GM19397 (cell line): ENCODE results near the gene CBFA2T3.
"Not testable (repeated sequence)": the region's sequence is repeated elsewhere in the genome, so short reads cannot be mapped to it uniquely, and the experiment has no call there.

Experiments used
- ATAC-seq: cut with Tn5 transposase; IDR thresholded peaks from one replicate; pipeline ENCODE4 v1.9.1; 2021; ENCODE audit warnings: mild to moderate bottlenecking, moderate library complexity; ENCODE audit not compliant: unreplicated experiment

The CBFA2T3 gene

DNA sequence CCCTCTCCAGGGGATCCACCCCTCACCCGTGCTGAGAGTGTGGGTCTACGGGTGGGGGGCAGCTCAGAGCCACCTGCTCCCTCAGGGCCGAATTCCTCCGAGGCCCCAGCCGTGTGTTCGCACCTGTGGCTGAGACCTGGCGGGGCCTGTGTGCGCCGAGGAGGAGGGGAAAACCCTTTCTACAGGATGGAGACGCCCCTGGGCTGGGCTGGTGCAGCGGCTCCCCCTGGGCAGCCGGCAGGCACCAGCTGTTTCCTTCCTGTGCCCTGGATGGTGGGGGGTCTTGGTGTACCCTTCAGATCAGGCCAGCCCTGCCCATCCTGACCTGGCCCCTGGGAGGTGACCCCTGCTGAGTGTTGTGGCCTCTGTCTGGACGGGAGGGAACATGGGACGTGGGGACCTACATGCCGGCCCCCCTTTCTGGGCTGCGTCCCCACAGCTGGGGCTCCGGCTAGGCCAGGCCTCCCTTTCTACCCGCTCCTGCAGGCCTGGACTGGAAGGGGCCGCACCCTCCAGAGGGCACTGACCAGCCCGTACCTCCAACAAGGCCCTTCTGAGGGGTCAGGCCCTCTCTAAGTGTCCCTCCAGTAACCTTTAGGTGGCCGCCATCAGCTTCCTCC is 82.2 kb downstream of the CBFA2T3 start:
- ATAC-seq: no peak

GRCh38 chr16:88894266-88894665 is 82.7 kb downstream of the CBFA2T3 start:
- not testable (repeated sequence) for ATAC-seq

DNA sequence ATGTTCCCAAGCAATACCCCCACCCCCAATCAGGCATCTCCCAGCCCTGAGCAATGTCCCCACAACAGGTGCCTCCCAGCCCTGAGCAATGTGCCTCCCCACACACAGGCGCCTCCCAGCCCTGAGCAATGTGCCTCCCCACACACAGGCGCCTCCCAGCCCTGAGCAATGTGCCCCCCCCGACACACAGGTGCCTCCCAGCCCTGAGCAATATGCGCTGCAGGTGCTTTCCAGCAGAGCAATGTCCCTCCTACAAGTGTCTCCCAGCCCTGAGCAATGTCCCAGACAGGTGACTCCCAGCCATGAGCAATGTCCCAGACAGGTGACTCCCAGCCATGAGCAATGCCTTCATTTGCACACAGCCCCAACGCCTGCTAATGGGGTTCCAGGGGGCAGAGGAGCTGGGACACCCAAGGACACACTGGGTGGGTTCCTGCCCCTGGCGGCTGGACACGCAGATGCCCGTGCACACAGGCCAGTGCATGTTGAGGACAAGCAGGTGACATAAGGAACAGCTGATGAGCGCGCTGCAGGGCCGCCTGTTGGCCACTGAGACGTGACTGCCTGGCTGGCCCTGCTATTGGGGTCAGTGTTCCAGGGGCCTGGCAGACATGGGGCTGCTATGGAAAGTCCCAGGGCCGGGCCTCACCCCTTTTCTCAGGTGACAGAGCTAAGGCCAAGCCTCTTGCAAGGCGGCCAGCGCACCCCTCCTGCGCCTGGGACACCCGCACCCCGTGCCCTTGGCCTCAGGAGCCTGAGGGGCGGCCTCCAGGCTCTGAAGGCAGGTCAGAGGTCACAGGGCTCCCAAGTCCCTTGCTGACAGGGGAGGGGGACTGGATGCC is 83.7 kb downstream of the CBFA2T3 start:
- no peak for ATAC-seq

- no peak for ATAC-seq
These were observed 84.9 kb downstream of the CBFA2T3 start for GRCh38 chr16:88892065-88892464.

GRCh38 chr16:88891083-88891482 is 85.9 kb downstream of the CBFA2T3 start:
- ATAC-seq: no peak

- not testable (repeated sequence) for ATAC-seq
These were observed 87.2 kb downstream of the CBFA2T3 start for GRCh38 chr16:88889702-88890352.

DNA sequence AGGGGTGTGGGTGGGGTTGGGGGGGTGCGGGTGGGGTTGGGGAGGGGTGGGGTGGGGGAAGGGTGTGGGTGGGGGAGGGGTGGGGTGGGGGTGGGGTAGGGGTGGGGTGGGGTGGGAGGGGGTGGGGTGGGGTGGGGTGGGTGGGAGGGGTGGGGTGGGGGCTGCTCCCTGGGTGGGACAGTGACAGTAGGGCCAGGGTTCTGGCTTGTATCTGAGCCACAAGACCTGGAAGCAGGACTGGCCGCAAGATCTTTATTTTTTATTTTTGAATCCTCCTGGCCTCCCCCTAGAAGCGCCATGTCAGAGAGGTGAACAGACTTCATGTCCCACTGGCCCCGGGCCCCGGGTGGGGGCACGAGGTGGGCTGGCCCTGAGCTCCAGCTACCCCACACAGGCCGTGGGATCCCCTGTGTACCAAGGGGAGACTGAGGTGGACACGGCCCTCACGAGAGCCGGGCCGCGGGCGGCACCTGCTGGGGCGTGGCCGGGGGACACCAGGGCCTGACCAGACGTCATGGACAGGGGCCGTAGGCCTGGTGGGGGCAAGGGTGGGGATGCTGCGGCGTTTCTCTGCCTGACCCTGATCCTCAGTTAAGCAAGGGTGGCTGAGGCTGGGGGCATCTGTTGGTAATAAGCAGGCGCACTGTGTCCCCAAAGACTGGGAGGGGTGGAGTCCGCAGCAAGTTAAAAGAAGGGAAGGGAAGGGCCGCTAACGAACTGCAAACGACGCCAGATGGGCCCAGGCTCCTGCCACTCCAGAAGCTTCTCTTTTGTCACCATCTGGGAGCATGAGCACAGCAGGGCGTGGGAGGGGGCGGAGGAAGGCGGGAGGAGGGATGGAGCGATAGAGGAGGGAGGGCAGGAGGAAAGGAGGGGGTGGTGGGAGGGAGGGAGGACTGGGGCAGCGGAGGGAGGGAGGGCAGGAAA is 88.3 kb downstream of the CBFA2T3 start:
- no peak for ATAC-seq

DNA sequence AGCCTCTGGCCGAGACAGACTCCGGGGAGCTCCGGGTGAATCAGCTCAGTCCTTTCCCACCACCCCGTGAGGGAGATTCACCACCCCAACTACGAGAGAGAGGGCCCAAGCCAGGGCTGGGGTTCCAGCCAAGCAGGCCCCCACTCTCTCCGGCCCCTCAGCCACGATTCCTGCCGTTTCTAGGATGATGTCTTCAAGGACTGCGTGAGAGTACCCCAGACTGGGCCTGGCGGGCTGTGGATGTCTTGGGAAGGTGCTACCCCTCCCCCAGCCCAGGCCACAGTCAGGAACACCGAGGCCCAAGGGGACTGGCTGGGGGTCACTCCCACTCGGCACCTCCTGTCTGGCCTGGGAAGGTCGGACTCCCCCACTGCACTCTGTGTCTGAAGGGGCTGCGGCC is 89.0 kb downstream of the CBFA2T3 start:
- ATAC-seq: no peak

DNA sequence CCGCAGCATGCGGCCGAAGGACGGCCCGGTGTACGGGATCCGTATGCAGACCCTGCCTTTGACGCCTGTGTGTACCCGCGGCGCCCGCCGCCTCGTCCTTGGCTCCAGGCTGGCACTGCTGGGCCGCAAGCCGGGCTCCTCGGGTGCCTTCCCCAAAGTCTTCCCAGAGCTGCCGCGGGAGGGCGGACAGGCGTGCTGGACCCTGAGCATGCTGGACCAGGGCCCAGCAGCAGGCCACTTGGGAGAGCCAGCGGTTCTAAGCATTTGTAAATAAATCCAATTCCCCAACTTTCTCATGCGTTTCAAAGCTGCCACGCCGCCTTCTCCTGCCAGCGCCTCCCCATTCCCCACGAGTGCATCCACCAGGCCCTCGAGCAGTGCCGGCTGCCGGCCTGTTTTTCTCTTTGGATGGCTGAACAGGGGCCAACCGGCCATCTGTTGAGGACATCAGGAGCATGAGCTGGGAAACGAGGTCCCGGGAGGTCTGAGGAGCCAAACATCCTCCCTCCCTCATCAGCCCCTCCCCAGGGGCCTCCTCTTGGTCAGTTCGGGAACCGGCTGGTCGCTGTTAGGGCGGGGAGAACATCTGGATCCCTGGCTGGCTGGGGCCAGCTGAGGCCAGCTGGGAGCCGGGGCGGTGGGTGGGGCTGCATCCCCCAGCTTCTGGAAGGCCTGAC is 90.0 kb downstream of the CBFA2T3 start:
- no peak for ATAC-seq

- ATAC-seq: no peak
These were observed 90.6 kb downstream of the CBFA2T3 start for GRCh38 chr16:88886420-88886844.

DNA sequence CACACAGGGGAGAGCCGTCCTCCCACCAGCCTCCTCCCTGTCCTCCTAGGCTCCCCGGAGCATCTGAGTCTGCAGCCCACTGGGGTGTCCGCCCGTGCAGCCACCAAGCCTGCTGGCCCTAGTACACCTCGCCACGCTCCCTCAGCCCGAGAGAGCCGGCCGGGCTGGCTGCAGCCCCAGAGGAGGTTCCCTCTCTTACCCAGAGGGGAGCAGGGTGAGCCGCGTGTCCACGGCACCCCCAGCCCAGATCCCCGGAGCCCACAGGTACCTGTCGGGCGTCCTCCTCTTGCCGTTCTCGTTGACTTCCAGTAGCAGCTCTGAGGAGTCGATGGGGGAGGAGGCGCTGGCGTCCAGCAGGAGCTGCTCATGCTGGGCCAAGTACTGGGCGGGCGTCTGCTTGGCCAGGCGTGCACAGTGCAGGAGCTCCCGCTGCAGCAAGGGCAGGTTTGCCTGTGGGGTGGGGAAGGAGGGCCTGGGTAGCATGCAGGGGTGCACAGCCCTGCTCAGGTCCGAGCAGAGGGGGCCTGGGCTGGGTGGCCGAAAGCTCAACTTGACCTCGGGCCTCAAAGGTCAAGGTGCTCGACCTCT is 91.2 kb downstream of the CBFA2T3 start:
- no peak for ATAC-seq

DNA sequence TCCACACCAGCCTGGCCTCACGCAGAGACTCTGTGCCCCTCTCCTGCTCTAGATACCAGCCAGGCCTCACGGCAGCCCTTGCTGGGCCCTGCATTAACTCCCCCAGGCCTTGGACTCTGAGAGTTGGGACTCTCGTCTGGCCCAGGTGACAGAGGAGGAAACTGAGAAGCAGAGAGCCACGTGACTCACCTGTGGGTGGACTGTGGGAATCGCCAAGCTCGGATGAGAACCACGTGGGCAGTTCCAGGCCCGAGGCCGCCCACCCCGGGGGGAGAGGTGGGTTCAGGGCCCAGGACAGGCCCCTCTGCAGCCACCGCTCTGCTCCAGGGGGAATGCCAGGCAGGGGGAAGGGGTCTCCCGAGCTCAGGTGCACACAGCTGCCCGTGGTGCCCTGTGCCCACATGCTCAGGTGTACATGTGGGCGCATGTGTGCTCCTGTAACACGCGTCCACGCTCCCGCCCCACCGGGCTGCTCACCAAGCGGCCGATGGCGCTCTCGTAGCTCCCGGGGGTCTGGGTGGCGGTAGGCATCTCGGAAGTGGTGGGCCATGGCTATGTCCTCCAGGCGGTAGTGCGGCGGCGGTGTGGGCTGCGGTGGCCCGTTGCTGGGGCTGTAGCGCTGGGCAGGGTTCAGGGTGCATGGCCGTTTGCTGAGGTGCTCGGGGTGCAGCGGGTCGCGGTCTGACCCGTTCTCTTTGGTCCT is 92.3 kb downstream of the CBFA2T3 start:
- no peak for ATAC-seq

- ATAC-seq: no peak
These were observed 93.1 kb downstream of the CBFA2T3 start for GRCh38 chr16:88883946-88884345.

DNA sequence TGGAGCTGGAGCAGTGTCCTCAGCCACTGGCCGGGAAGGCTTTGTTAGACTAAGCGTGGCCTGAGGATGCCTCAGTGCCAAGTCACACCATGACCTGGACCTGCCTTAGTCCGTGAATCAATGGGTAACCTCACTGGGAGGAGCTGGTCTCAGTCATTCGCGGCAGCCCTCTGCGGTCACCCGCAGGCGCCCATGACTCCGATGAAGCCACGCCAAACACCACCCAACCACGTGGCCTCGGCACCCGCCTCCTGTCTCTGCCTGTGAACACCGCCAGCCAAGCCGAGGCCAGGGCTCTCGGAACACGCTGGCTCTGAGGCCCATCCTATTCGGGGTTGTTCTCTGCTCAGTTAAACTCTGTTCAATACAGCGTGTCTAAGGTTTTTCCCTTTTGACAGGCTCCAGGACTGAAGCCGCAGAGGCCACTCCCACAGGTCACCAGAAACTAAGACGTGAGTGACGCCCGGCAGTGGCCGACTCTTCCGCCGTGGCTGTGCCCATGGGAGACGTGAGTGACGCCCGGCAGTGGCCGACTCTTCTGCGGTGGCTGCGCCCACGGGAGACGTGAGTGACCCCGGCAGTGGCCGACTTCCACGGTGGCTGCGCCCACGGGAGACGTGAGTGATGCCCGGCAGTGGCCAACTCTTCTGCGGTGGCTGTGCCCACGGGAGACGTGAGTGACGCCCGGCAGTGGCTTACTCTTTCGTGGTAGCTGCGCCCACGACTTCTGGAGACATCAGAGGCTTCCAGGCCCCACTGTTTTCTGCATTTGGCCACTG is 93.7 kb downstream of the CBFA2T3 start:
- no peak for ATAC-seq

- ATAC-seq: no peak
These were observed 94.5 kb downstream of the CBFA2T3 start for GRCh38 chr16:88882358-88883030.

DNA sequence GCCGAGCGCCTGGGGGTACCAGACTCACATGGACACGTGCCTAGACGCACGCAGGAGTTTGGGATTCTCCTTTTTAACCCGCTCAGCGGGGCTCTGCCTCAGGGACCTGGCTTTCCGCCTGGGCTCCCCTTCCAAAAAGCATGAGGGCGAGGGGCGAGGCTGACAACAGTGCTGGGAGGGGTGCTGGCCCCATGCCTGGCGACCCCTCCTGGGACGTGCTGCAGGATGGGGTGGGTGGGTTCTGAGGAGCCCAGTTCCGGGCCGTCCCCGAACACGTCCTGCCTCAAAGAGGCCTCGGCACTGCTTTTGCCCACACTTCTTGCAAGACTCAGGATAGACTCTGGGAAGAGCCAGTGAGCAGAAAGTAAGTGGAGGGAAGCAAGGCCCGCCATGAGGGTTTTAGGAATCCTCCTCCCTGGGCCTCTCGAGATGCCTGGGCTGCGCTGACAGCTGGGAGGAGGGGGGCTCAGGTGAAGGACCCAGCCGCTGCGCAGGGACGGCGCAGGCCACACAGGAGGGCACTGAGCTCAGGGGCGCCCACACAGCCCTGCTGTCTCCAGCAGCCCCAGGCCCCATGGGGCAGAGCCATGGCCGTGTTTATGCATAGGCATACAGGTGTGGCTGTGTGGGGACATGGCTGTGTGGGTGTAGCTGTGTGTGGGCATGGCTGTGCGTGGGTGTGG is 95.2 kb downstream of the CBFA2T3 start:
- no peak for ATAC-seq

DNA sequence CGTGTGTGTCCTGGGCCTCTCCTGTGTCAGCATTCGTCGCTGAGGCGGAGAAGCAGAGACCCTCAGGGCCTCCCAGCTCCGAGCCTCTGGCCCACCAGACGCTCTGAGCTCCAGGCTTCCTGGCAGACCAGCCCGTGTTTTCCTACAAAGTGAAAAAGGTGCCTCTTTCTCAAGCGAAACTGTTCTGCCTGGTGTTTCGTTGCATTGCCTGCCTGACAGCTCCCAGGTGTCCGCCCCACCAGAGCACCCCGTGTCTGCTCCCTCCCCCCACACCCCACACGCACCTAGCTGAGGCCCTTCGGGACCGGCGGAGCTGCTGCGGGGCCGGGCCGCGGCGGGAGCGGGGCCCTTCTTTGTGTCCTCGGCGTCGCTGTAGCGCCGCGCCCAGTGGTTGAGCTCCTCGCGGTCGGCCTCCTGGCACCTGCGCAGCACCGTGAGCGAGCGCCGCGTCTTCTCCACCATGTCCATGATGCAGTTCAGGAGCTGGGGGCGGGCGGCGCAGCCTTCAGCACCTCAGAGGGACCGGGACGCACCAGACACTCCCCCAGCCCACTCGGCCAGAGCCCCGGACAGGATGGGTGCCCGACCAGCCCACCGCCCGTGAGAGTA is 95.9 kb downstream of the CBFA2T3 start:
- ATAC-seq: no peak
